Astrocyte of the spinal cord (primary cell): ENCODE data around the gene PPARG.

ENCODE experiments used
- DNase-seq: peaks from one replicate; pipeline ENCODE4 v3.0.0; 2011; ENCODE audit warnings: low read depth, low spot score
- H3K4me3 ChIP-seq: 2 replicates; pipeline ENCODE4 v1.5.1; 2011; ENCODE audit warnings: low read depth, mild to moderate bottlenecking, low read length, moderate library complexity
- in situ Hi-C: cut with HindIII; loops from 2 replicates; pipeline ENCODE4 v1.10.0; 2017; ENCODE audit warnings: low sequenced_read_pairs
- TF ChIP-seq, protein P1 (sequence below): IDR thresholded peaks from 2 replicates; pipeline ENCODE4 v1.5.1; 2012; ENCODE audit warnings: low read depth, mild to moderate bottlenecking, low read length, inconsistent platforms

PPARG gene

DNA sequence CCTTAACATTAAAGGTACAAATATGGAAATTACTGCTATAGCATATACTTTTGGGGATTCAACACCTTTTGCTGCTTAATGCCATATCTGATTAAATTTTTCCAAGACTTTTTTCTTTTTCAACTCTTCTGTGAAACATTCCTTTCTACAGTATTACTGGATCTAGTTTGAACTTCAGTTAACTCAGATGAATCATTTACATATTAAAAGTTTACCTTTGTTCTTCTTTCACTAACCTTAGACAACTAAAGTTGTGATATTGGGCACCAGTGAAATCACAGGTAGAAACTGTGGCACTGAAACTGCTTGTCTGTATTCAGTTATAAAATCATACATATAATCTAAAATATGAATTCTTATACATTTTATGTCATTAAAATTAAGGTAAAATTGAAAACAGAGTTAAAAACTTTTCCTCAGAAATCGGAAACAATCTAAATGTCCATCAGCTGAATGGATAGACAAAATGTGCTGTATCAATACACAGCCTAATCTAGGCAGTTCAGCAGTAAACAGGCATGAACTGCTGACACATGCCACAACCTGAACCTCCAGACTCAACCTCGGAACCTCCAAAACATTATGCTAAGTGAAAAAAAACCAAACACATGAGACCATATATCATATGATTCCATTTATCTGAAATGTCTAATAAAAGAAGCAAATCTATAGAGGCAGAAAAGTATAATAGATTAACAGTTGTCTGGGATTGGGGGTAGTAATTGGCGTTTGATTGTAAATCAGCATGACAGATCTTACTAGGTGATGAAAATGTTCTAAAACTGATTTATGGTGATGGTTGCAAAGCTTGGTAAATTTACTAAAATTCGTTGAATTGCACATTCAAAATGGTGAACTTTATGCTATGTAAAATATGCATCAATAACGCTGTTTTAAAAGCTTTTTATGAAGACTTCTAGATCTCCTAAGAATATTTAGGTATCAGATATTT is 50.0 kb downstream of the PPARG start:
- in situ Hi-C loops, result no loop called here
- no peak overlapping the region for H3K4me3 ChIP-seq
- TF ChIP-seq, protein P1, sequence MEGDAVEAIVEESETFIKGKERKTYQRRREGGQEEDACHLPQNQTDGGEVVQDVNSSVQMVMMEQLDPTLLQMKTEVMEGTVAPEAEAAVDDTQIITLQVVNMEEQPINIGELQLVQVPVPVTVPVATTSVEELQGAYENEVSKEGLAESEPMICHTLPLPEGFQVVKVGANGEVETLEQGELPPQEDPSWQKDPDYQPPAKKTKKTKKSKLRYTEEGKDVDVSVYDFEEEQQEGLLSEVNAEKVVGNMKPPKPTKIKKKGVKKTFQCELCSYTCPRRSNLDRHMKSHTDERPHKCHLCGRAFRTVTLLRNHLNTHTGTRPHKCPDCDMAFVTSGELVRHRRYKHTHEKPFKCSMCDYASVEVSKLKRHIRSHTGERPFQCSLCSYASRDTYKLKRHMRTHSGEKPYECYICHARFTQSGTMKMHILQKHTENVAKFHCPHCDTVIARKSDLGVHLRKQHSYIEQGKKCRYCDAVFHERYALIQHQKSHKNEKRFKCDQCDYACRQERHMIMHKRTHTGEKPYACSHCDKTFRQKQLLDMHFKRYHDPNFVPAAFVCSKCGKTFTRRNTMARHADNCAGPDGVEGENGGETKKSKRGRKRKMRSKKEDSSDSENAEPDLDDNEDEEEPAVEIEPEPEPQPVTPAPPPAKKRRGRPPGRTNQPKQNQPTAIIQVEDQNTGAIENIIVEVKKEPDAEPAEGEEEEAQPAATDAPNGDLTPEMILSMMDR, result no peak
- no peak for DNase-seq

DNA sequence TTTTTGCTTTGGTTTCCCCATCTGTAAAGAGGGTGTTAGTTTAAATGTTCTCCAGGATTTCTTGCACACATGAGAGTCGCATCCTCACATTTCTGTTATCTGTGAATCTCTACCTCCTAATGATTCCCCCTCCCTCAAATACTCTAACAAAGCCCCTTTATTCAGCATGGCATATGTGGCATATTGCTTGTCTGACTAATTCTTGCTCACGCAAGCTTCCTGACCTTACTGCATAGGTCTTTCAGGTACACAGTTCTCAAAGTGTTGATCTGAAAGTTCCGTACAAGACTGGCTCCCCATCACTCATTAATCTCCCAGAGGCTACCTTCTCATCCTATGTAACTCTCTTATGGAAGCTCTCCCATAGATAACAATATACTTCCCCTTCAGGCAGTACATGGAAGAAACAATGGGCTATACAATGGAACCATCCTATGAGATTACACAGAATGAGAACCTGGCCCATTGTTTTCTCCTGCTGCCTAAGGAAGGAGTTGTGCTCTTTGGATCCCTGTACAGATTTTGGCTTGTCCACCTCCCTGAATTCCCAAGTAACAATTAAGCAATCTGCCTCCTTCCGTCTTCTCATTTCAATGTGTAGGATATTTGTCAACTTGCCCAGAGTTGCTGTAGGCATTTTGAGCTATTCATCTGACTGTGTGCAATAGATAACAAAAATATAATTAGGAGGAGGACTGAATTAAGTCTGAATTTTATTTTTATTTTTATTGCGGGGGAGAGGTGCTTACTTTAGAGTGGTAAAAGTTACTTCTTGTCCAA is 51.0 kb downstream of the PPARG start:
- H3K4me3 ChIP-seq, result no peak overlapping the region
- DNase-seq, result no peak
- TF ChIP-seq, protein P1, result no peak
- in situ Hi-C loops, result no loop called here

DNA sequence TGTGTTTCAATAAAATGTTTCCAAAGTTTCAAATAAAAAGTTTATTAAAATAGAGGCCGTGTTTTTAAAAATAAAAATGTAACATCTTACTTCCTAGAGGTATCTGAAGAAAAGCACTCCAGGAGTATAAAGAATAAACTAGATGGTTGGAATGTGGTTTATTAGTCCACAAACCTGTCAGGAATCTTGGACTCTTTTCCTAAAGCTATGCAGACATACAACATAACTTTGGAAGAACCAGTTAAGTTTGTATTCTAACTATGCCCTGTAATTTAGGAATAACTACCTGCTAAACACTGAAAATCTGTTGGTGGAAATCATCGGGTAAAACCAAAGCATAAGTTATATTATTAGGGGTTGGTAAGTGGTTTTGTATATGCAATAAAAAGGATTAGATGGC is 51.6 kb downstream of the PPARG start:
- no peak for DNase-seq
- H3K4me3 ChIP-seq, result no peak overlapping the region
- TF ChIP-seq, protein P1, result no peak
- in situ Hi-C loops, result no loop called here

DNA sequence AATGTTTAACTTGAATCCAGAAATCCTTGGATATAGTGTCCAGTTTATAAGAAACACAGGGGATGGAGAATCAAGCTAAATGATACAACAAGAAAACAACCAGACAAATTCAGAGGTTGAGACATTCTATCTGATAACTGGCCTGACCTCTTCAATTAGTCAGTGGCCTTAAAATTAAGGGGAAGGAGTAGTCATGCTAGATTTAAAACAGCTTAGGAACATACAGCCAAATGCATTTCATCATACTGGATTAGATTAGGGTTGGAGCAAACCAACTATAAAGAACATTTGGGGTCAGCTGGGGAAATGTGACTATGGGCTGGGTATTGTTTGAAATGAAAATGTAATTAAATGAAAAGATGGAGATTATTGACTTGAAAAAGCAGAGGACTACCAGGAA is 53.3 kb downstream of the PPARG start:
- DNase-seq, result no peak
- TF ChIP-seq, protein P1, result no peak
- in situ Hi-C loops, result no loop called here
- H3K4me3 ChIP-seq, result no peak overlapping the region

DNA sequence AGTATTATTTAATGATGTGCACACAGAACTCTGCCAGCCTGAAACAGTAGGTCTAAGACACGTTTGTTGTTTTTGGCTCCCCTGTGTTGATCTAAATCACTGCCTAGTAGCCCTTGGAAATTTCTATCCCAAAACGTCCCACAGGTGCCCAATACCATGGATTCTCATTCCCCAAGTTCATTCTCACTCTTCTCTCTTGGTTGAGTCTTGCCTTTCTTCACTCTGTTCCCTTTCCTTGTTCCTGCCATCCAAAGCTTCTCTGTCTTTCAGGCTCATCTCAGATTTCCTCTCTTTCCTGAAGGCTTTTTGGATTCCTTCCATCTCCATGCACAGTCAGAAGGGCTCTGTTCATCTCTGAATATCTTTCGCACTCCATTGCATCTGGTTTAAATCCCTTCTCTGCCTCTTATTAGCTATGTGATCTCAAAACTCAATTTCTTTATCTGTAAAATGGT is 54.2 kb downstream of the PPARG start:
- TF ChIP-seq, protein P1, result no peak
- in situ Hi-C loops, result no loop called here
- DNase-seq, result peak; percentile 33
- H3K4me3 ChIP-seq, result no peak overlapping the region

DNA sequence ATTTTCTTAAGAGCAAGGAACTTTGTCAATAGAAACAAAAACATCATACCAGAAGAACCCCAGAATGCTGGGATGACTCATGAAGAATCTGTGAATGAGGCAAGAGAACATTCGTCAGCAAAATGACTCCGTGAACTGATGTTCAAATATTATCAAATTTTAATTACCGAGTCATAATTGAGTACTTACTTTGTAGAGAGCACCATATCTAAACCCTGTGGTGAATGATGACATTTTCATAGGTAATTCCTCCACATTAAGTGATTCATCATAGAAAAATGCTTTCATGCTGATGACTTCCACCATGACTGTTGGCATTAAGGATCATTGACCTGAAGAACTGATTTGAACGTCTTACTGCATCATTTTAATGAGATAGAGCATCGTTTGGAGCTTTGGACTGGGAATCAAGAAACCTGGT is 56.3 kb downstream of the PPARG start:
- TF ChIP-seq, protein P1, result no peak
- H3K4me3 ChIP-seq, result no peak overlapping the region
- peak; percentile 62 for DNase-seq
- in situ Hi-C loops, result no loop called here
